Umbilical cord (tissue), 2 donors: ENCODE data around the gene WFIKKN1. TPM values are rescaled to one million over a fixed set of nuclear protein-coding genes. Genes with fewer than 3 reads are reported as not detected.

Source experiments
- DNase-seq: peaks from one replicate; pipeline ENCODE4 v3.0.0-alpha.2; 2015; ENCODE audit warnings: low spot score
- total RNA-seq: library from RNA; depleted of rRNA; stranded (reverse); fragments of >200 nt; gene quantifications from one replicate; pipeline ENCODE4 v1.2.3, GENCODE V29; 2014; ENCODE audit warnings: low replicate concordance; ENCODE audit not compliant: insufficient read depth

WFIKKN1 gene
- total RNA-seq, 1 donor from 2014 or later = 1.4 TPM

DNA sequence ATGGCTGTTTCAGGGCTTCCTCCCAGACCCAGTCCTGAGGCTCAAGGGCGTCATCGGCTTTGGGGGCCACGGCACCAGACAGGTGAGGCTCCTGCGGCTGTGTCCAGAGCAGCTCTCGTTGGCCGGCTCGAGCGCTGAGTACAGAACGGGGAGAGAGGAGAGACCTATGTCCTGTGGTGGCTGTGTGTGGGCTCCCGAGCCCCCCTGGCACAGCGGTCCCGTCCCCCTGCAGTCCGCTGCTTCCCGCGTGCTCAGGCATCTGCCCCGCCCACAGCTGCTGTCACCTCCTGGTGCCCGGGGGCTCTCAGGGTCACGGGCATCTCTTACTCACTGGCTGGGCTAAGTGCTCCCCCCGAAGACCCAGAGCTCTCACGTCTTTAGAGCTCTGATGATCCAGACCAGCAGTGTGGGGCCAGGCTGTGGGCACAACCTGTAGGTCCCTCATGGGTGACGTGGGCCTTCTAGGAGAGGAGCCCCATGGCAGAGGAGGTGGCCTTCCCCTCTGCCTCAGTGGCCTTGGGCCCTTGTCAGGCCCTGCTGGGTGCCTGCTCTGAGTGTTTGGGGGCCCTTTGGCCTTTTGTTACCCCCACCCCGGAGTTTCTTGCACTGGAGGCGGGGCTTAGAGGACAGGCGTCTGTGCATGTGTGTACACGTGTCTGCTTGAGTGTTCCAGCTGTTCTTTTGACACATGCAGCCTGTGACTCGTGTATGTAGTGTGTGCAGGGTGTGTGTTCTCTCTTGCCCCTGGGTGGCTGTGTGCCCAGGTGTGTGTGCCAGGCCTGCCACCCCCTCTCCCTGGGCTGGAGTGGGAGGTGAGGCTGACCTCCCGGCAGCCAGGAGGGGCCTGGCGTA is 21.9 kb downstream of the WFIKKN1 start:
- DNase-seq = no peak

DNA sequence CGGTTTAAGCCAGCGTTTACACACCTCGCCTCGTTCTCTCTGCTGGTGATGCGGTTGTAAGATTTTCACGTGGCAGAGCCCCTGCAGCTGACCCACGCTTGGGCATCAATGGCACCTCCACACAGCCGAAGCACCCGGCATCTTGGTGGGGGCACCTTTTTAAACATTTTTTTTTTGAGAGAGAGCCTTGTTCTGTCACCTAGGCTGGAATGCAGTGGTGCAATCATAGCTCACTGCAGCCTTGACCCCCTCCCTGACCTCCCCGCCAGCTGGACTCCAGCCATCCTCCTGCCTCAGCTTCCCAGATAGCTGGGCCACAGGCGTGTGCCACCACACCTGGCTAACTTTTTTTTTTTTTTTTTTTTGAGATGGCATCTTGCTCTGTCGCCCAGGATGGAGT is 23.2 kb downstream of the WFIKKN1 start:
- no peak for DNase-seq

DNA sequence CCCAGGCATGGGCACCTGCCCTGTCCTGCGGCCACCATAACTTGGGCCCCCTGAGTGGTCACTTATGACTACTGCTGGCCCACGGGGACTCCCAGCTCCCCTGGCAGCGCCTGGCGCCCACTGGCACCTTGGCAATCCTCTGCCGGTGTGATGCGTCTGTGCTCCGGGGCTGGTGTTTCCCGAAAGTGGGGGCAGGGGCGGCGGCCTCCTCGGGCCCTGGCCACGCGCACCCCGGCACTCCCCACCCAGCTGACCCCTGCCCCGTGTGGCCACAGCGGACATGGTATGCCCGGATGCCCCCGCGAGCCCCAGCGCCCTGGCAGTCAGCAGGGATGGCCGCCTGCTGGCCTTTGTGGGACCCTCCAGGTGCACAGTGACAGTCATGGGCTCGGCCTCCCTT is 26.7 kb downstream of the WFIKKN1 start:
- no peak for DNase-seq

DNA sequence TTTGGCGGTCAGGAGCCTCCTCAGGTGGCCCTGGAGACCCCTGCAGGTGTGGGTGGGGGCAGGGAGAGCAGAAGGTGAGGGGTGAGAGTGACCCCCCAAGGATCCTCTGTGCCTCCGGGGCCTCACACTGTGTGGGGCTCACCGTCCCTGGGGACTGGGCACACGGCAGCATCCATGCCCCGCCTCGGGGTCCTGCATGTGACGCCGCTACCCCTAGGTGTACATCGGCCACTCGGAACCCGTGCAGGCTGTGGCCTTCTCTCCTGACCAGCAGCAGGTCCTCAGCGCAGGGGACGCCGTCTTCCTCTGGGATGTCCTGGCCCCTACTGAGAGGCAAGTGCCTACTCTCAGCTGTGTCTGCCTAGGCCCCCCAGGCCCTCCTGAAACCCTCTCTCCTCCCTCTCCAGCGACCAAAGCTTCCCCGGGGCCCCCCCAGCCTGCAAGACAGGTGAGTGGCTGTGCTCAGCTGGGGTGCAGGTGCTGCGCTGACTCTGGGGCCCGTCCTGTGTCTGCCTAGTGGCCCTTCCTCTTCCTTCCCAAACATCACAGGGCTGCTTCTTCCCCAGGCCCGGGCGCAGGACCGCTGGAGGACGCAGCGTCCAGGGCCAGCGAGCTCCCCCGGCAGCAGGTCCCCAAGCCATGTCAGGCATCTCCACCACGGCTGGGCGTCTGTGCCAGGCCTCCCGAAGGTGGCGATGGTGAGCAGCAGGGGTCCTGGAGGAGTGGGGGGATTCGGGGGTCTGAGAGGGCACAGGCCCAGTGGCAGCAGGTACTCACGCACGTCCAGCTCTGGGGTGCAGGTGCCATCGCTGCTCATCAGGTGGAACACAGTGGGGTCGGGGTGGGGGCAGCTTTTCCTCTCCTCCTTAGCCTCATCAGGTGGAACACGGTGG is 28.1 kb downstream of the WFIKKN1 start:
- DNase-seq = no peak

DNA sequence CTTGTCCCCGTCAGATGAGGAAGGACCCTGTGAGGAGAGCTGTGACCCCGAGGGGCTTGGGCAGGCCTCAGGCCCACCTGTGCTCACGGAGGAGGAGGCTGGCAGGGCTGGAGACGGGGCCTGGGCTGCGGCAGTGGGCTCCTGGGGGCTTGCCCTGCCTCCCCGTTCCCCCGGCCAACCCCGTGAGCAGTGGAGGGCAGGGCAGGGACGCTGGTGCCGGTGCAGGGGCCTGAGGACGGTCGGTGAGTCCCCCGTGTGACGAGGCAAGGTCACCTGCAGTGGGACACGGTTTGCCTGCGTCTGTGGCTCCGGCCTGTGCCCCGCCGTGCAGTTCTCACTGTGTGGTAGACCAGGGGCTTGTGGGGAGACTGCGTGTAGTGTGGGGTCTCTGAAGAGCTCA is 28.8 kb downstream of the WFIKKN1 start:
- DNase-seq = no peak

DNA sequence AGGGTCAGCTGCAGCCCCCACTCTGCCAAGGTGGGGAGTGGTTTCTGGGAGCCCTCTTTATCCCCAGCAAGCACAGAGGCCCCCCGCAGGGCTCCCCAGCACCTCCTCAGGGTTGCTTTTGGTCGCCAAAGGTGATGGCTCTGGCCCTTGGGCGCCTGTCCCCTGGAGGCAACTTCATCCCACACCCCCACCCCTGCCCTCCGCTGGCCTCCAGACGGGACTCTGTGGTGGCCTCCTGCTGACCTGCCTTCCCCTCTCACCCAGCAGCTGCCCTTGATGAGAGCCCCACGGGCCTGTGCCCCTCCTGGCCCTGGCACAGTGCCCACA is 29.3 kb downstream of the WFIKKN1 start:
- no peak for DNase-seq

DNA sequence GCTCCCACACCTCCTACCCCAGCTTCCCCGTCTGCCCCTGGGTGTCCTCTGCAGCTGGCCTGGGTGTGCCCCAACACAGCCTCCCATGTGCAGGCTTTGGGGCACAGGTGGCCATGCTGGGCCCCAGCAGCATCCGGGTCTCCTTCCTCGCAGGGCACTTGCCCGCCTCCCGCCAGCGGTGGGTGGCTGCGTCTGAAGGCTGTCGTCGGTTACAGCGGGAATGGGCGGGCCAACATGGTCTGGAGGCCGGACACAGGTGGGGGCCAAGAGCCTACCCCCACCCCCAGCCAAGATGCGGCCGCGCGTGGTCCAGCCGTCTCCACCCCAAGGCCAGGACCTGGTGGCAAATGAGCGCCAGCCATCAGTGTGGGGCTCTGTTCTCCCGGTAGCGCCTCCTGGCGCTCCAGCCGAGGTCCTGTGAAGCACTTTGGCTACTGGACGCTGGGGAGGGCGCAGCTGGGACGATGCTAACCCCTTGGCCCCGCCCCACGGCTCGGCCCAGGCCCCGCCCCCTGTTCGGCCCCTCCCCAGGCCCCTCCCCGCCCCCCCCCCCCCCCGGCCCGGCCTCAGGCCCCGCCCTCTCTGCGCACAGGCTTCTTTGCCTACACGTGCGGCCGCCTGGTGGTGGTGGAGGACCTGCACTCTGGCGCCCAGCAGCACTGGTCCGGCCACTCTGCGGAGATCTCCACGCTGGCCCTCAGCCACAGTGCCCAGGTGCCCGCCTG is 29.8 kb downstream of the WFIKKN1 start:
- DNase-seq = peak; percentile 66

DNA sequence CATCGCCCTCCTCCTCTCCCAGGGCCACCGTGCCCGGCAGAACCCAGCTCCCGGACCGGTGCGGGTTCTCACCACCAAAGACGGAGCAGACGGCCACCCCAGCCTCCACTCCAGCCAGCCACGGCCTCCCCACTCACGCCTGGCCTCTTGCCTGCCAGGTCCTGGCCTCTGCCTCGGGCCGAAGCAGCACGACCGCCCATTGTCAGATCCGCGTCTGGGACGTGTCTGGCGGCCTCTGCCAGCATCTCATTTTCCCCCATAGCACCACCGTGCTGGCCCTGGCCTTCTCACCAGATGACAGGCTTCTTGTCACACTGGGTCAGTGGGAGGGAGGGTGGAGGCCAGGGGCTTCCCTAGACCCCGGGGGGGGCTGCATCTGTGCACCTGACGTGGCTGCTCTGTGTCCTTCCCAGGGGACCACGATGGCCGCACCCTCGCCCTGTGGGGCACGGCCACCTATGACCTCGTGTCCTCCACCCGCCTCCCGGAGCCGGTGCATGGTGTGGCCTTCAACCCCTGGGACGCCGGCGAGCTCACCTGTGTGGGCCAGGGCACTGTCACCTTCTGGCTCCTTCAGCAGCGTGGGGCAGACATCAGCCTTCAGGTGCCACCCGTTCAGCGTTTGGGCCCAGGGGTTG is 30.5 kb downstream of the WFIKKN1 start:
- DNase-seq = no peak

DNA sequence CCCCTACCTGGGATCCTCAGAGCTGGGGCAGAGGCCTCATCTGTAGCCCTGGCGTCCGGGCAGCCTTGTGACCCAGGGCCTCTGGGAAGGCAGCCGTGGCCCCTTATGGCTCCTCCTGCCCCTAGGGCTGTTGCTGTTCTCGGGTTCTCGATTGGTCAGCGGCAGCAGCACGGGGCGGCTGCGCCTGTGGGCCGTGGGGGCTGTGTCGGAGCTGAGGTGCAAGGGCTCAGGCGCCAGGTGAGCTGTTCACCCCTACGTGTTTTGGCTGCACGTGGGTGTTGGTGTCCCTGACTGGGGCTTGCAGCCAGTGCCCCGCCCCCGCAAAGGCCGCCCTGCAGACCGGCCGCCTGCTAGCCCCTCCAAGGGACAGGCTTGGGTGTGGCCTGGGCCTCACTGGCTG is 31.3 kb downstream of the WFIKKN1 start:
- no peak for DNase-seq

DNA sequence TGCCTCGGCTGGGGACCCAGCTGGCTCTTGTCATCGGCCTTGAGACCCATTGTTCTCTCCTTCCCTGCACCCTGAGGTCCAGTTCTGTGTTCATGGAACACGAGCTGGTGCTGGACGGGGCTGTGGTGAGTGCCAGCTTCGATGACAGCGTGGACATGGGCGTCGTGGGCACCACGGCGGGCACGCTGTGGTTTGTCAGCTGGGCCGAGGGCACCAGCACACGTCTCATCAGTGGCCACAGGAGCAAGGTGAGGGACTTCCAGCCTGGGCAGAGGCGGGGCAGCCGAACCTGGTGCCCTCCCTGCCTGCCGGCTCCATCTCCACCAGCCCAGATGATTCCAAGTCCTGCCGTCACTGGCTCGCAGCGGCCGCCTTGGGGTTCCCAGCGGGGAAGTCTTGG is 31.8 kb downstream of the WFIKKN1 start:
- DNase-seq = no peak

DNA sequence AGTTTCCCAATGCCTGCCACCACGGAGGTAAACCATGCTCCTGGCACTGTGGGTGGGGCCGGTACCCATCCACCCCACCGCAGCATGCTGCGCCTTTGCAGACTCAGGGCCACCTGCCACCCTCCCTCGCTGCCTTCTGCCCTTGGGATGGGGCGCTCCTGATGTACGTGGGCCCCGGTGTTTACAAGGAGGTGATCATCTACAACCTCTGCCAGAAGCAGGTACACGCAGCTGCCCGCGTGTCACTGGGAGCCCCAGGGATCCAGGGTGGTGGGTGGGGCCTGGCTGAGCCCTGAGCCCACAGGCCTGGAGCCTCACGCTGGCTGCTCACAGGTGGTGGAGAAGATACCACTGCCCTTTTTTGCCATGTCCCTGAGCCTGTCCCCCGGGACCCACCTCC is 35.8 kb downstream of the WFIKKN1 start:
- DNase-seq = no peak

DNA sequence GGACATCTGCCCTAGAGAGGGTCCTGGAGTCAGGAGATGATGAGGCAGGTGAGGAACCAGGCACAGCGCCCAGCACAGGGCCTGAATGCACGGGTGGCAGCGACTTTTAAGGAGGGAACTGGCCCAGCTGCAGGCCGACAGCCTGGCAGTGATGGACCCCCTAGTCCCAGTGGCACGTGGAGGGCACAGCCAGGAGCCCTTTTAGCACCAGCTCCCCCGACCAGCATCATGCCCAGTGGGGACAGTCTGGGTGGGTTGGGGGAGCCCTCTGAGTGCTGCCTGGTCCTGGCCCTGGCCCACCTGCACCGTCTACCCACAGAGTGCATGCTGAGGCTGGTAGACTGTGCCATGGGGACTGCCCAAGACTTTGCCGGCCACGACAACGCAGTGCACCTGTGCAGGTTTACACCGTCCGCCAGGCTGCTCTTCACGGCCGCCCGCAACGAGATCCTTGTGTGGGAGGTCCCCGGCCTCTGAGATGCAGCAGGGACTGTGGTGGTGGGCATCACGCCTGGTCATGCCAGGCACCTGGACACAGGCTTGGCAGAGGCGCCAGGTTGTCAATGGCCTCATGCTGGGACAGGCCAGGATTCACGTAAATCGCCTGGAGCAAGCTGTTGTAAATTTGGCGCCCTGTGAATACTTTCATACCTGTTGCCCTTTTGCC is 36.5 kb downstream of the WFIKKN1 start:
- DNase-seq = no peak

DNA sequence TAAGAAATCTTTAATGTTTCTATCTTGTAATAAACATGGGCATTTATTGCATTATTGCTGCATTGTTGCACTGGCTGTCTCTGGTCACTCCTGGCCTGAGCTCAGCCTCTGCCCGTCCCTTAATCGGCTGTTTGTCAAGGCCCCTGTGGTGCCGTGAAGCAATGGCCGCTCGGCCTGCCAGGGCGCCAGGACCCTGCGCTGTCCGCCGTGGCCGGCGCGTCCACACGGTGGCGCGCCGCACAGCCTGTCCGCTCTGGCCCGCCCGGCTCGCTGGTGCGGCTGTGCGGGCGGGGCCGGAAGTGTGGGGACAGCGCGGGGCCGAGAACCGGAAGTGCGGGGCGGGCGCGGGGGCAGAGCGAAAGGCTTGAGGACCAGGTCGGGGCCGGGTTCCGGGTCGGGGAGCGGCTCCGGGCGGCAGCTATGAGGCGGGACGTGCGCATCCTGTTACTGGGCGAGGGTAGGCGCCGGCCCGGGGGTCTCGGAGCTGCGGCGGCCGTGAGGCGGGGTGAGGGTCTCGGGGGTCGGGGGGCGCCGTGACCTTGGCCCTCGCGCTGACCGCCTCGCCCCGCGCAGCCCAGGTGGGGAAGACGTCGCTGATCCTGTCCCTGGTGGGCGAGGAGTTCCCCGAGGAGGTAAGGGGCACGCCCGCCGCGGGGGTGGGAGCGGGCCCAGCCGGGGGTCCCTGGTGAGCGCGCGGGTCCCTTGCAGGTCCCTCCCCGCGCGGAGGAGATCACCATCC is 37.2 kb downstream of the WFIKKN1 start, which contains the start of gene RHOT2:
Gene RHOT2 (plus strand): TSS at position 353 of the 739 bp plus-strand sequence. CDS start 68 bp downstream, at position 421.
- DNase-seq = peak; percentile 94

DNA sequence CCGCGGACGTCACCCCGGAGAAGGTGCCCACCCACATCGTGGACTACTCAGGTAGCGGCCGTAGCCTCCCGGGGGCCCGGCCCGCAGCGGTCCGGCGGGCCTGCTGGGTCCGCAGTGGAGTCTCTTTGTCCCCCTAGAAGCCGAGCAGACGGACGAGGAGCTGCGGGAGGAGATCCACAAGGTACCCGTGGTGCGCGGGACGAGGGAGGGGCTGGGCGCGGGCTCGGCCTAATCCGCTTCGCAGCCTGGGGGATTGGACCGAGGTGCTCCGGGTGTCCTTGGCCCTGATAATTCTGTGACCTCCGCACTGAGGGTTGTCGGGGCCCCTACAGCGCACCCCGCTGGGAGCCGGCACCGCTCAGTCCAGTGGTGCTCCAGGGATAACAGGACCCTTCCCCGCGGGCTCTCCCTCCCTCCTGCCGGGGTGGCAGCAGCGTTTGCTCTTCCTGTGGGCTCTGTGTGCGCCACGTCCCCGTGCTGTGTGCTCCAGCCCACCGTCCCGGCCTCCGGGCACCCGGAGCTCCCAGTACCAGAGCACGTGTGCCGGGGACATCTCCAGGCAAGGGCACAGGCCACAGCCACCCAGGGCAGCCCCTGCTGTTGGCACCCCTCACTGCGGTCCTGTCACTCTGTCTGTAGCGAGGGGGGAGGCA is 37.9 kb downstream of the WFIKKN1 start:
- no peak for DNase-seq

DNA sequence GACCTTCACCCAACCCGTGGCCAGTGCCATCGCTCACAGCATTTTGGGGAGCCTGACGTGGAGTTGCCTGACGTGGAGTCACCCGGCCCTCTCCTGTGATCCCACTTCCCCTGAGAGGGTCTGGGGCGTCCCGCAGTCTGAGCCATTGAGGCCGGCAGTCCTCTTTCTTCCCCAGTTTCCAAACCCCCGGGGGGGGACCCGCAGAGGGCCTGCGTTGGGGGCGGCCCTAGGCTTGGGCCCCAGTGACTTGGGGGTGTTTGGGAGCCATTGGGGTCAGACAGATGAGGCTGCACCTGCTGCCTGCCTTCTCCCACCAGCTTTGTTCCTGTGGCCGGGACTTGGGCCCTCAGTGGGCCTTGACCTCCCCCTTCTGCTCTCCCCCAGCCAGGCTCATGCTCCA is 38.9 kb downstream of the WFIKKN1 start:
- DNase-seq = no peak

DNA sequence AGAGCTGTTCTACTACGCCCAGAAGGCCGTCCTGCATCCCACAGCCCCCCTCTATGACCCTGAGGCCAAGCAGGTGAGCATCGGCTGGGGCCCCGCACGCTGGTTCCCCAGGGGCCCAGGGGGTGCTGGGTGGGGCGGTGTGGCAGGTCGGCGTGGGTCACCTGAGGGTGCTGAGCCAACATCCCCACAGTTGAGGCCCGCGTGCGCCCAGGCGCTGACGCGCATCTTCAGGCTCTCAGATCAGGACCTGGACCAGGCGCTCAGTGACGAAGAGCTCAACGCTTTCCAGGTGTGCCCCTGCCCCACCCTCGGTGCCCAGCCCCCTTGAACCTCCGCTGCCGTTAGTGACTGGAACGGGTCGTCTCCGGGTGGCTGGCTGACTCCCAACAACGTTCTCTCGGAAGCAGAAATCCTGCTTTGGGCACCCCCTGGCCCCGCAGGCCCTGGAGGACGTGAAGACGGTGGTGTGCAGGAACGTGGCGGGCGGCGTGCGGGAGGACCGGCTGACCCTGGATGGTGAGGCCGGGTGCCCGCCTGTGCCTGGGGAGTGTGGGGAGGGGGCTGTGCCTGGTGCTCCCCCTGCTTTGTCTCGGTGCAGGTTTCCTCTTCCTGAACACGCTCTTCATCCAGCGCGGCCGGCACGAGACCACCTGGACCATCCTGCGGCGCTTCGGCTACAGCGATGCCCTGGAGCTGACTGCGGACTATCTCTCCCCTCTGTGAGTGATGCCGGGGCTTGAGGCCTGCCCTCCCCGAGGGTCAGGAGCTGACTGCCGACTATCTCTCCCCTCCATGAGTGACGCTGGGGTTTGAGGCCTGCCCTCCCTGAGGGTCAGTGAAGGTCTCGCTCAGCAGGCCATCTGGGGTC is 39.9 kb downstream of the WFIKKN1 start:
- DNase-seq = no peak

DNA sequence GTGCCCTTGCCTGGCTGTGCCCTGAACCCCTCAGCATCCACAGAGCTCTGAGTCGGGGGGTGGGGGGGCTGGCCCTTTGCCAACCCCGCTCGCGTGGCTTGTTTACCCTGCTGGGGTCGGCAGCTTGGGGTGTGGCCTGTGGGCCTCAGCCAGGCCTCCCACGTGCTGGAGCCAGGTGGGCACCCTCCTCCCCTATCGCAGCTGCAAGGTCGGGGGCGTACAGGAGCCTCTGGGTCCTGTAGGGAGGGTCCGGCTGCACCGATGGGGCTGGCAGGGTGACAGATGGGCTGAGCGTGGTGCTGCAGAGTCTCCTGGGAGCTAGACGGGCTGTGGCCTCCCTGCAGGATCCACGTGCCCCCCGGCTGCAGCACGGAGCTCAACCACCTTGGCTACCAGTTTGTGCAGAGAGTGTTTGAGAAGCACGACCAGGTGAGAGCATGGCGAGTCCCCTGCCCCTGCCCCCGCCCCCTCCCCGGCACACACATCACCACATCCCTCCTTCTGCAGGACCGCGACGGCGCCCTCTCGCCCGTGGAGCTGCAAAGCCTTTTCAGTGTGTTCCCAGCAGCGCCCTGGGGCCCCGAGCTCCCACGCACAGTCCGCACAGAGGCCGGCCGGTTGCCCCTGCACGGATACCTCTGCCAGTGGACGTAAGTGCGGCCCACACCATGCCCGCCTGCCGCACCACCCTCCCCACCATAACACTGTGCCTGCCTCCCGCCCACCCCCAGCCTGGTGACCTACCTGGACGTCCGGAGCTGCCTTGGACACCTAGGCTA is 40.8 kb downstream of the WFIKKN1 start:
- DNase-seq = no peak

DNA sequence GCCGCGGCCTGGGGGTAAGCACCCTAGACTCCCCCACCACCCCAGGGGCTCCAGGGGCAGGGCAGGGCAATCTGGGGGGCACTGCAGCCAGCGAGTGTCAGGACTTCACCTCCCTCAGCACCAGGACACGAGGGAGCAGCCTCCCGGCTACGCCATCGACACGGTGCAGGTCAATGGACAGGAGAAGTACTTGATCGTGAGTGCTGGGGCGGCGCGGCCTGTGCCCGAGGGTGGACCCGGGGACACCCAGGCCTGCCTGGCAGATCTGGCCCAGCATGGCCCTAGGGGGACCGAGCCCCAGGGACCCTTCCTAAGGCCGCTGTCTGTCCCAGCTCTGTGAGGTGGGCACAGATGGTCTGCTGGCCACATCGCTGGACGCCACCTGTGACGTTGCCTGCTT is 41.6 kb downstream of the WFIKKN1 start:
- no peak for DNase-seq
